Peyer's patch (tissue), 4 donors: ENCODE results near the gene ABLIM2. TPM values are rescaled to one million over a fixed set of nuclear protein-coding genes. Genes with fewer than 3 reads are reported as not detected.

Experiments
- DNase-seq, 3 donors: peaks; one replicate each; pipeline ENCODE4 v3.0.0-alpha.2; 2017 to 2019
- H3K27ac ChIP-seq, 4 donors: fragments of 200-600 bp; sonication (generic); one replicate each; pipeline ENCODE4 v1.5.1; 2016 to 2019
- H3K27me3 ChIP-seq, 2 donors: fragments of 200-600 bp; sonication (generic); one replicate each; pipeline ENCODE4 v1.5.1; 2019
- H3K36me3 ChIP-seq, 3 donors: fragments of 200-600 bp; sonication (generic); one replicate each; pipeline ENCODE4 v1.5.1; 2016 to 2019
- H3K4me1 ChIP-seq, 4 donors: fragments of 200-600 bp; sonication (generic); one replicate each; pipeline ENCODE4 v1.5.1; 2016 to 2019
- H3K4me3 ChIP-seq, 4 donors: fragments of 200-600 bp; sonication (generic); 1 replicate in 3 of 4; 2 replicates in 1 of 4; pipeline ENCODE4 v1.5.1; 2016 to 2019; ENCODE audit warnings: mild to moderate bottlenecking in 1 of 4
- H3K9me3 ChIP-seq, 4 donors: fragments of 200-600 bp; sonication (generic); one replicate each; pipeline ENCODE4 v1.5.1; 2016 to 2019; ENCODE audit warnings: mild to moderate bottlenecking in 1 of 4
- POLR2A ChIP-seq, 2 donors: fragments of 450-650 bp; IDR thresholded peaks; one replicate each; pipeline ENCODE4 v1.5.1; 2017; ENCODE audit warnings: antibody characterized with exemption in 2 of 2, mild to moderate bottlenecking in 2 of 2, moderate library complexity in 2 of 2
- total RNA-seq, 4 donors: library from RNA; depleted of rRNA; stranded (reverse); fragments of >200 nt; gene quantifications; one replicate each; pipeline ENCODE4 v1.1.0, GENCODE V29; 2016
- TF ChIP-seq, protein P1 (sequence below), 6 experiments: fragments of 450-650 bp in 4 of 6; fragments of 200-600 bp in 2 of 6; sonication (generic) in 1 of 6; IDR thresholded peaks; one replicate each; pipeline ENCODE4 v1.5.1; 2017 to 2019; ENCODE audit warnings: antibody characterized with exemption in 6 of 6, mild to moderate bottlenecking in 3 of 6, moderate library complexity in 1 of 6

Gene ABLIM2
- total RNA-seq, 4 donors from 2014 or later: 9.0 to 24.2 (median 11.7) TPM

GRCh38 chr4:8037150-8037769 is 121.4 kb downstream of the ABLIM2 start:
- Histone ChIP-seq H3K9me3 (no peaks in the 10 kb centered on the region), H3K4me1 (no peaks in the 10 kb centered on the region), H3K4me3 (no peak overlapping the region), H3K27me3 (no peaks in the 10 kb centered on the region), H3K36me3 (no peaks in the 10 kb centered on the region), H3K27ac (no peak overlapping the region)
- TF ChIP-seq POLR2A (IDR thresholded peaks at IDR 0.05): no peak
- TF ChIP-seq, protein P1, sequence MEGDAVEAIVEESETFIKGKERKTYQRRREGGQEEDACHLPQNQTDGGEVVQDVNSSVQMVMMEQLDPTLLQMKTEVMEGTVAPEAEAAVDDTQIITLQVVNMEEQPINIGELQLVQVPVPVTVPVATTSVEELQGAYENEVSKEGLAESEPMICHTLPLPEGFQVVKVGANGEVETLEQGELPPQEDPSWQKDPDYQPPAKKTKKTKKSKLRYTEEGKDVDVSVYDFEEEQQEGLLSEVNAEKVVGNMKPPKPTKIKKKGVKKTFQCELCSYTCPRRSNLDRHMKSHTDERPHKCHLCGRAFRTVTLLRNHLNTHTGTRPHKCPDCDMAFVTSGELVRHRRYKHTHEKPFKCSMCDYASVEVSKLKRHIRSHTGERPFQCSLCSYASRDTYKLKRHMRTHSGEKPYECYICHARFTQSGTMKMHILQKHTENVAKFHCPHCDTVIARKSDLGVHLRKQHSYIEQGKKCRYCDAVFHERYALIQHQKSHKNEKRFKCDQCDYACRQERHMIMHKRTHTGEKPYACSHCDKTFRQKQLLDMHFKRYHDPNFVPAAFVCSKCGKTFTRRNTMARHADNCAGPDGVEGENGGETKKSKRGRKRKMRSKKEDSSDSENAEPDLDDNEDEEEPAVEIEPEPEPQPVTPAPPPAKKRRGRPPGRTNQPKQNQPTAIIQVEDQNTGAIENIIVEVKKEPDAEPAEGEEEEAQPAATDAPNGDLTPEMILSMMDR (IDR thresholded peaks at IDR 0.05): no peak
- DNase-seq: no peak

DNA sequence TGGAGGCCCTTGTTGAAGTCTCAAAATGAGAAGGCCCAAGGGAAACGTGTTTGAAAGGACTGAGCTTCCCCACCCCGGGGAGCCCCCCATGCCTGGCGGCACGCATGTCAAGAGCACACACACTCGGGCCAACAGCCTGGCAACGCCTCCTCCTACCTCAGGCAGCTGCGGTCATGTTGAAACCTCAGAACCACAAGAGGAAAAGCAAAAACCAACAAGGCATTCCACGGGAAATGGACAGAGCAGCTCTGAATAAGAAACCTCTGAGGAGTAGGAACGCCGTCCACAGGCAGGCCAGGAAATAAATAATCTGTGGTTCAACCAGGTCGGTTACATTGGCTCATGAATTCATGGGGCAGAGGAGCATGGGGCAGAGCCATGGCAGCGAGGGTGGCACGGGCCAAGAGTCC is 123.2 kb downstream of the ABLIM2 start:
- Histone ChIP-seq H3K9me3 (no peaks in the 10 kb centered on the region), H3K4me1 (no peaks in the 10 kb centered on the region), H3K36me3 (no peaks in the 10 kb centered on the region), H3K27ac (no peak overlapping the region), H3K27me3 (no peaks in the 10 kb centered on the region), H3K4me3 (no peak overlapping the region)
- no peak for TF ChIP-seq POLR2A (IDR thresholded peaks at IDR 0.05)
- TF ChIP-seq, protein P1 (IDR thresholded peaks at IDR 0.05): no peak
- DNase-seq: no peak

DNA sequence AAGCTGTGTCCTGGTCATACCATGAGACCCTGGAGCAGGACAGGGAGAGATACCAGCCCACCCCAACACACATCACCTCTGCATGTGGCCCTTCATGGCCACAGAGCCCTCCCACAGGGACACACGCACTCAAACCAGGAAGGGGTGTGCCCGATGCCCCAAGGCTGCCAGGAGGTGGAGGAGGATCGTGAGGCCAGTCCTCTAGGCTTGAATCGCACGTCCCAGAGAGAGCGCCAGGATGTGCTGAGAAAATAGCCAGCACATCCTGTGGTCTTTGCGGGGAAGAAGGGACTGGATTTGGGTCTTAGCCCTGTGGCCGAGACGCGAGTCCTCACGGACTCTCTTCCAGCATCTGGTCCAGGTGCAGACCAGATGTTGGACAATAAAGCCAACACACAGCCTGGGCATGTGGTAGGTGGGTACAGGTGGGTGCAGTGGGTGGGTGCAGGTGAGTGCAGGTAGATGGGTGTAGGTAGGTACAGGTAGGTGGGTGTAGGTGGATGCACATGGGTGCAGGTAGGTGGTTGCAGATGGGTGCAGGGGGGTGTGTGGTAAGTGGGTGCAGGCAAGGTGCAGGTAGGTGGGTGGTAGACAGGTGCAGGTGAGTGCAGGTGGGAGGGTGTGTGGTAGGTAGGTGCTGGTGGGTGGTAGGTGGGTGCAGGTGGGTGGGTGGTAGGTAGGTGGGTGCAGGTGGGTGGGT is 124.6 kb downstream of the ABLIM2 start:
- no peaks in the 10 kb centered on the region for H3K4me1 ChIP-seq
- H3K9me3 ChIP-seq: no peaks in the 10 kb centered on the region
- TF ChIP-seq, protein P1 (IDR thresholded peaks at IDR 0.05): no peak
- no peak for TF ChIP-seq POLR2A (IDR thresholded peaks at IDR 0.05)
- no peaks in the 10 kb centered on the region for H3K27me3 ChIP-seq
- H3K36me3 ChIP-seq: no peaks in the 10 kb centered on the region
- no peak overlapping the region for H3K4me3 ChIP-seq
- no peak overlapping the region for H3K27ac ChIP-seq
- no peak for DNase-seq

DNA sequence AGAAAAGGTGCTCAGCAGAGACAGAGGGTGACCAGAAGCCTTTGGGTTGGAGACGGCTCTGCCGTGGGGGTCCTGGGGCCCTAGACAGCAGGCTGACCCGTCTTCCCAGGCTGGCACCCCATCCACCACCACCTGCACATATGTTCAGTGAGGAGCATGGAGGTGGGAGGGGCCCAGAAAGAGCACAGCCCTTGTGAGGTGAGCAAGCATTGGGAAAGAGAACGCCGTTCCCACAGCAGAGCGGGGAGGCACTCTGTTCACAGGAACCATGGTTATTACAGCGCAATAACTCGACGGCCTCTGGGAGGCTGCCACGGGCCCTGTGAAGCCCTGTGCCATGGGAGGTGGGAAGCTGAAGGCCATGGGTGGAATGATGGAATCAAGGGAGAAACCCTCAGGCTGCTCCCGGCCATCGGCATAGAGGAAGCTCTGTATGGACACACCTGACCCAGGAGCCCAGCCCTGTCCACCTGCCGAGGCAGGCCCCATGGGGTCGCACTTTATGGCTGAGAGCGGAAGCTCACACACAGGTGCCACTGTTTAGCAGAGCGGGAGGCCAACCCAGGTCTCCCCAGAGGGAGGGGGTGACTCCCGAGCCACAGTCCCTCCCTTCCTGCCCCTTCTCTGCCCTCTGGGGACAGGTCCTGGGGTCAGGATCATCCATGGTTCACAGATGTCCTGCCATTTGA is 125.4 kb downstream of the ABLIM2 start:
- Histone ChIP-seq H3K27me3 (no peaks in the 10 kb centered on the region), H3K9me3 (no peaks in the 10 kb centered on the region), H3K4me1 (no peaks in the 10 kb centered on the region), H3K4me3 (no peak overlapping the region), H3K36me3 (no peaks in the 10 kb centered on the region), H3K27ac (no peak overlapping the region)
- DNase-seq: no peak
- TF ChIP-seq, protein P1 (IDR thresholded peaks at IDR 0.05): no peak
- no peak for TF ChIP-seq POLR2A (IDR thresholded peaks at IDR 0.05)

DNA sequence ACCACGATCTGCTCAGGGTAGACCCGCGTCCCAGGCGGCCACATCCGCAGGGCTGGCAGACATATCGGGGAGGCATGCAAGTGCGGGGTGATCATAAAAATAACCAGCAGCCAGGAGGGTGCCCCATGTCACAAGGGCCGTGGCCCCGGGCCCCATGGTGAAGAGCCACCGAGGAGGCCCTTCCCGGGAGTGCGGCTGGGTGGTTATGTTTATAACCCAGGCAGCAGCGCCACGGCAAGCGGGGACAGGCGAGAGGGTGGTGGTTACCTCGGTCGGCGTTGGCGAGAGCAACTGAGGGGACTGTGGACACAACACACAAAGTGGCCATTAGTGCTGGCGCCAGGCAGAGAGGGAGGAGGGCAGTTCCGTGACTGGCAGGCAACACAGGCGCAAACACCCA is 126.2 kb downstream of the ABLIM2 start:
- no peaks in the 10 kb centered on the region for H3K36me3 ChIP-seq
- no peak for DNase-seq
- H3K27ac ChIP-seq: no peak overlapping the region
- H3K27me3 ChIP-seq: no peaks in the 10 kb centered on the region
- H3K4me3 ChIP-seq: no peak overlapping the region
- H3K9me3 ChIP-seq: no peaks in the 10 kb centered on the region
- no peaks in the 10 kb centered on the region for H3K4me1 ChIP-seq
- TF ChIP-seq POLR2A (IDR thresholded peaks at IDR 0.05): no peak
- TF ChIP-seq, protein P1 (IDR thresholded peaks at IDR 0.05): no peak
